ENCODE data around the gene GSTO2. TPM values are rescaled to one million over a fixed set of nuclear protein-coding genes. Genes with fewer than 3 reads are reported as not detected.

Gene GSTO2
- total RNA-seq, 2 experiments from 2014 or later, result 1.8 to 2.7 TPM

DNA sequence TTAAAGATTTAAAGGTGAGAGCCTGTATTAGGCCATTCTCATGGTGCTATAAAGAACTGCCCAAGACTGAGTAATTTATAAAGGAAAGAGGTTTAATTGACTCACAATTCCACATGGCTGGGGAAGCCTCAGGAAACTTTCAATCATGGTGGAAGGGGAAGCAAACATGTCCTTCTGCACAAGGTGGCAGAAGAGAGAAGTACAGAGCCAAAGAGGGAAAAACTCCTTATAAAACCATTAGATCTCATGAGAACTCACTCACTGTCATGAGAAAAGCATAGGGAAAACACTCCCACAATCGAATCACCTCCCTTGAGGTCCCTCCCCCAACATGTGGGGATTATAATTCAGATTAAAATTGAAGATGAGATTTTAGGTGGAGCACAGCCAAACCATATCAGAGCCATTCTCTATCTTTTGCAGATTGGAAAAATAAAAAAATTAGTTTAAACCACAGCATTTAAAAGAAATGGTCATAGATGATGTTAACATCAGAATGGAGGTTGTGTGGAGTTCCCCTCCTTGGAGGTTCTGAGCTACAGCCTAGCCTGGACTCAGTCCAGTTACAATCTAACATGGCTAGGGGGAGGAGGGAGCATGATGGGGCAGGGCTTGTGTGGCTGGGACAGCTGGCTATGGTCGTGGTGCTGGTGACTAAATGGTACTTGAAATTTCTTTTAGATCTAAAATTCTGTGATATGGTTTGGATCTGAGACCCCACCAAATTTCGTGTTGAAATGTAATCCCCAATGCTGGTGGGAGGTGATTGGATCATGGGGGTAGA lies 33.1 kb downstream of the GSTO2 start:
- H3K4me1 Mint-ChIP-seq (ENCODE audit: low read depth), result peaks cover 45% of the 10 kb centered on the region
- CTCF ChIA-PET, result interaction anchor here (0.9 to 9.0 kb wide), 4 partner anchors 9 to 50 kb away, joined by 4 to 198 read pairs (median 98); partner anchors contain the start of genes CFAP58 and ITPRIP
- peaks cover 5% of the 10 kb centered on the region for H3K27me3 Mint-ChIP-seq
- no peak for ATAC-seq
- H3K27ac Mint-ChIP-seq, result no peak overlapping the region
- TF ChIP-seq, protein P1, sequence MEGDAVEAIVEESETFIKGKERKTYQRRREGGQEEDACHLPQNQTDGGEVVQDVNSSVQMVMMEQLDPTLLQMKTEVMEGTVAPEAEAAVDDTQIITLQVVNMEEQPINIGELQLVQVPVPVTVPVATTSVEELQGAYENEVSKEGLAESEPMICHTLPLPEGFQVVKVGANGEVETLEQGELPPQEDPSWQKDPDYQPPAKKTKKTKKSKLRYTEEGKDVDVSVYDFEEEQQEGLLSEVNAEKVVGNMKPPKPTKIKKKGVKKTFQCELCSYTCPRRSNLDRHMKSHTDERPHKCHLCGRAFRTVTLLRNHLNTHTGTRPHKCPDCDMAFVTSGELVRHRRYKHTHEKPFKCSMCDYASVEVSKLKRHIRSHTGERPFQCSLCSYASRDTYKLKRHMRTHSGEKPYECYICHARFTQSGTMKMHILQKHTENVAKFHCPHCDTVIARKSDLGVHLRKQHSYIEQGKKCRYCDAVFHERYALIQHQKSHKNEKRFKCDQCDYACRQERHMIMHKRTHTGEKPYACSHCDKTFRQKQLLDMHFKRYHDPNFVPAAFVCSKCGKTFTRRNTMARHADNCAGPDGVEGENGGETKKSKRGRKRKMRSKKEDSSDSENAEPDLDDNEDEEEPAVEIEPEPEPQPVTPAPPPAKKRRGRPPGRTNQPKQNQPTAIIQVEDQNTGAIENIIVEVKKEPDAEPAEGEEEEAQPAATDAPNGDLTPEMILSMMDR (IDR thresholded peaks at IDR 0.05), result no peak
- H3K36me3 Mint-ChIP-seq (ENCODE audit: low read depth), result peaks cover 4% of the 10 kb centered on the region
- POLR2A ChIA-PET, result no interaction called here
- intact Hi-C loops (cut with micrococcal nuclease), result no loop called here
- no peak overlapping the region for H3K4me3 Mint-ChIP-seq
- no peak for DNase-seq
- H3K9me3 Mint-ChIP-seq, result peaks cover 4% of the 10 kb centered on the region

GRCh38 chr10:104303594-104304355 lies 34.8 kb downstream of the GSTO2 start:
- Mint-ChIP-seq H3K27me3 (peaks cover 5% of the 10 kb centered on the region), H3K4me1 (ENCODE audit: low read depth) (peaks cover 61% of the 10 kb centered on the region), H3K27ac (no peak overlapping the region), H3K4me3 (no peak overlapping the region), H3K9me3 (peaks cover 4% of the 10 kb centered on the region), H3K36me3 (ENCODE audit: low read depth) (peaks cover 4% of the 10 kb centered on the region)
- ChIA-PET CTCF (interaction anchor here (1.3 to 9.0 kb wide), 5 partner anchors 11 to 48 kb away, joined by 4 to 198 read pairs (median 62); partner anchors contain the start of genes CFAP58 and ITPRIP), POLR2A (interaction anchor here (1.1 kb wide), 1 partner anchor 47 kb away, joined by 4 read pairs; no protein-coding TSS in a partner anchor)
- intact Hi-C loops (cut with micrococcal nuclease), result no loop called here
- TF ChIP-seq, protein P1 (IDR thresholded peaks at IDR 0.05), result no peak
- DNase-seq (no peak), ATAC-seq (no peak)

GRCh38 chr10:104304356-104304745 lies 35.4 kb downstream of the GSTO2 start:
- POLR2A ChIA-PET, result interaction anchor here (0.6 to 1.1 kb wide), 3 partner anchors 22 to 68 kb away, joined by 3 to 4 read pairs (median 3); no protein-coding TSS in a partner anchor
- H3K4me1 Mint-ChIP-seq (ENCODE audit: low read depth), result peaks cover 65% of the 10 kb centered on the region

DNA sequence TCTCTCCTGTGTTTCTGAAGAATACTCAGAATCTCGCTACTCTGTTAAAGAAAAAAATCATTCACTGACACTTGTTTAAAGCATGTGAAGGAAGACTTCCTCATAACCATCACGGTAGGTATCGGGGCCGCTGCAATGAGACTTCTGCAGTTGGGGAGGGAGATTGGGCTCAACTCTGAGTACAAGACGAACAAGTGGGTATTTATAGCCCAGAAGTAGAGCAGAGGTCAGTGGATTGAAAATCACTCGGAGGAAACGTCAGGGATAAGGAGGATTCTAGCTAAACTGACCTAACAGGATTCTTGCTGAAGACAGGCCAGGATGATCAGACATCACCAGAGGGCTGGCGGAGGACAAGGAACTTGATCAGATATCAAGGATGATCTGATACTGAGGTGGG lies 35.9 kb downstream of the GSTO2 start:
- ChIA-PET CTCF (interaction anchor here (1.2 to 9.0 kb wide), 17 partner anchors 11 to 284 kb away, joined by 3 to 198 read pairs (median 14); partner anchors contain the start of genes CFAP58 and ITPRIP), POLR2A (interaction anchor here (0.6 to 1.9 kb wide), 4 partner anchors 21 to 68 kb away, joined by 3 to 13 read pairs (median 4); partner anchors contain the start of gene ITPRIP)
- DNase-seq (no peak), ATAC-seq (no peak)
- Mint-ChIP-seq H3K4me3 (no peak overlapping the region), H3K4me1 (ENCODE audit: low read depth) (peaks cover 70% of the 10 kb centered on the region), H3K27me3 (peaks cover 5% of the 10 kb centered on the region), H3K9me3 (peaks cover 4% of the 10 kb centered on the region), H3K36me3 (ENCODE audit: low read depth) (peaks cover 6% of the 10 kb centered on the region), H3K27ac (no peak overlapping the region)
- intact Hi-C loops (cut with micrococcal nuclease), result loop anchor here (1.0 kb wide), 1 partner anchor 45 kb away; no protein-coding TSS in a partner anchor
- TF ChIP-seq, protein P1 (IDR thresholded peaks at IDR 0.05), result no peak

More at GRCh38 chr10:104304356-104304745, 35.4 kb downstream of the GSTO2 start:
- CTCF ChIA-PET, result interaction anchor here (1.7 to 9.0 kb wide), 9 partner anchors 11 to 48 kb away, joined by 8 to 198 read pairs (median 28); partner anchors contain the start of genes CFAP58 and ITPRIP
- H3K4me3 Mint-ChIP-seq, result no peak overlapping the region
- intact Hi-C loops (cut with micrococcal nuclease), result no loop called here
- H3K36me3 Mint-ChIP-seq (ENCODE audit: low read depth), result peaks cover 6% of the 10 kb centered on the region
- H3K27me3 Mint-ChIP-seq, result peaks cover 5% of the 10 kb centered on the region
- no peak overlapping the region for H3K27ac Mint-ChIP-seq
- DNase-seq (no peak), ATAC-seq (no peak)
- TF ChIP-seq, protein P1 (IDR thresholded peaks at IDR 0.05), result no peak
- H3K9me3 Mint-ChIP-seq, result peaks cover 4% of the 10 kb centered on the region

All from activated CD8-positive, alpha-beta T cell treated with anti-CD3 and anti-CD28 coated beads for 36 hours (primary cell).